ELR (cell line): ENCODE results near the gene BPHL.
"Not testable (repeated sequence)": the region's sequence is repeated elsewhere in the genome, so short reads cannot be mapped to it uniquely, and the experiment has no call there.

ENCODE experiments used
- DNase-seq: peaks from one replicate; pipeline ENCODE4 v3.0.0-alpha.2; 2015; ENCODE audit warnings: low read depth

BPHL gene

DNA sequence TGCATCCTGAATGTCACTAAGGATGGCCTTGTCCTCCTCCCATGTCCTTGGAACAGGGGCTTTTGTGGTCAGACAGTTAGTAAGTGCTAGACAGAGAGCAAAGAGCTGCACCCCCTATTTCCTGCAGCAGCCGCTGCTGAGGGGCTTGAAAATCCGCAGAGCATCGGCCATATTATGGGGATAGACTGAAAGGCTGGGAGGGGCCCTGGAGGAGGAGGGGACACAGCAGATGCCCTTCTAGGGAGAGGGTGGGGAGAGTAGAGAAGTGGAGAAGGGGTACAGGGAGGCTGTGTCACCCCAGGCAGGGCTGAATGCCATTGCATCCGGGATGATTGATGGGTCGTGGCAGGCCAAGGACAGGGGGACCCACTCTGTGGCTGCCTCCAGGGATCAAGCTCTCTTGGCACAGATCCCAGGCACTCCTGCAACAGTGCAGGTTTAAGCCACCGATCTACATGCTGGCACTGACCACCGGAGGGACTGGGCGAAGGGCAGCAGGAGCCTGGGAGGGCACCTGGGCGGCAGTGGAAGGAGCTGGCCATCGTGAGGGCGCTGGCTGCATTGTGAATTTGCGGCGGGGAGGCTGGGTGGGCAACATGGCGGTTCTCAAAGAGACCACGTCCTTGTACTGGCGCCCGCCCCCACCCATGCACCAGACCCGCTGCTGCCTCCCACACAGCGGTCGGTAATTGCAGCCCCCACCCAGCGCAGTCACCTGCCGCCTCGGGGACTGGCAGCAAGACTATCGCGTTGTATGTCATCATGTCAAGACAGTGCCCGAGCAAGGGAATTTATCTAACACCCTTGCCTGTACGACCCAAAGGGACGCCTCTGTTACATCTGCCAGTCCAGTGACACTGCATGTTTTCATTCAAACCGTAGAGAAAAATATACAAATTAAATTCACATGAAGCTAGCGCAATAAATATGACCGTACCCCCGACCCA lies 37.9 kb downstream of the BPHL start:
- peak; percentile 37 for DNase-seq

DNA sequence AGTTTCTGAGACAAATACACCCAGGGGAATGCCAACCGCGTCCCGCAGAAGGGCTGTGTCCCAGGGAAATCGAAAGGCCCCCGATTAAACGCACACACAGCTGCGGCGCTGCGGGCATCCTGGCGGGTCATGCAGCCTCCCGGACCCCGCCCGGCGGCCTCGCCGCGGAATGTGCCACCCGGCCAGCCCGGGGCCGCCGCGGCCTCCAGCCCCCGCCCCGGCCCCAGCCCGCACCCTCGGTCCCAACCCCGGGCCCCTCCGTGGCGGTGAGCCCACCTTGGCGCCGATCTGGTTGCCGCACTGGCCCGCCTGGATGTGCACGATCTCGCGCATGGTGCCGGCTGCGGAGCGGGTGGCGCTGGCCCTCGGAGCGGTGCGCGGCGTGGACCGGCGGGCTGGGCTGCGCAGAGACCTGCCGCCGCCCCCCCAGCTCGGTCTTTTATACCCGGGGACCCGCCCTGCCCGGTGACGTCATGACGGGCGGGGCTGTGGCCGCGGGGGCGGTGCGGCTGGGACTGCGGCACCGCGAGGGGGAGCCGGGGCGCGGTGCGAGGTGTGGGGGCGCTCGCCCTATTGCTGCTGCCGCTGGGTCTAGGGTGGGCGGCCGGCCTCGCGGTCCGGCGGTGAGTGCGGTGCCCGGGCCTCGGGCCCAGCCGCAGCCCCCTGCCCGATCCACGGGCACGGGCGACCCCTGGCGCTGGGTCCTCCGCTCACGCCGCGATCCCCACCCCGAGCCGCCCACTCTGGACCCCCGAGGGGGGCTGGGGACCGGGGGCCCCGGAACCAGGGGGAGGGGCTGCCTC lies 38.8 kb downstream of the BPHL start, which contains the start of gene TUBB2A:
Gene TUBB2A (minus strand): TSS at position 414 of the 803 bp plus-strand sequence. CDS start 81 bp downstream, at position 333.
- peak; percentile 88 for DNase-seq

DNA sequence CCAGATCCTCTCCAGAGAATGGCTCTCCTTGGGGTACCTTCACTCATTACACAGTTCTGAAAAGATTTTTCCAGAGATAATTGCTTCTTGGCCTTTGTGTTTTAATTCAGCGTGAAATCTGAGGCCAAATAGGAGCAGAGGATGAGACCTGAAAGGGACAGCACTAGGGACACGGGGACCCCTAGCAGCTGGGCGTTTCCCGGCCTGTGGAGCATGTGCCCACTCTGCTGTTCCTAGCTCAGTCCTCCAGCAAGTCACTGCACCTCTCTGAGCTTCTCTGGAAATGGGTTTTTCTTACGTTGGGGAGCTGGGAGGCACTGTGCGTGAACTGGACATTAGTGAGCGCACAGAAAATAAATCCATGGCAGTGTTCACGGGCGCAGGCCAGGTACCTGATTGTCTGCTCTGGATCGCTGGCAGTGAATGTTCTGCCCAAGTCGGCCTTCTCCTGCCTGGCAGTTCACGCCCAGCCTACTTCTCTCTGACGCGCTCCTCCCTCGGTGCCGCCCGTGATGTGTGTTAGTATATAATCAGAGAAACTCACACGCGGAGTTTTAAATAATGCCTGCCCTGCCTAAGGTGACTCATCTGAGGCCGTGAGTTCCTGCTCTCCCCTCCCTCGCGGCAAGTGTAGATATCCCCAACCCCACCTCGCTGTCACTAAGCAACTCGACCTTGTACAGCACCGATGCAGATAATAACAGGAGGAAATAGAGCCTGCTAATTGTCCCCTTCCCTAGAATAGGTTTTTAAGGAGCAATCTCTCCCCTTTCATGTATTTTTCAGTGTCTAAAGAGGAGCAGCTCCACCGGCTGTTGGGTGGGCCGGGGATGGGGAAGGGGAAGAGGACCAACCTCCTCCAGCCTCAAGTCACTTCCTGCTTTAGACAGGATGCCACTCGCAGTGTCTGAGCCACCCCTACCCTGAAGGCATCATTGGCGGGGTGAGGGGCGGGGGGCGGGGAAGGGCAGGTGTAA lies 41.6 kb downstream of the BPHL start:
- DNase-seq = no peak

DNA sequence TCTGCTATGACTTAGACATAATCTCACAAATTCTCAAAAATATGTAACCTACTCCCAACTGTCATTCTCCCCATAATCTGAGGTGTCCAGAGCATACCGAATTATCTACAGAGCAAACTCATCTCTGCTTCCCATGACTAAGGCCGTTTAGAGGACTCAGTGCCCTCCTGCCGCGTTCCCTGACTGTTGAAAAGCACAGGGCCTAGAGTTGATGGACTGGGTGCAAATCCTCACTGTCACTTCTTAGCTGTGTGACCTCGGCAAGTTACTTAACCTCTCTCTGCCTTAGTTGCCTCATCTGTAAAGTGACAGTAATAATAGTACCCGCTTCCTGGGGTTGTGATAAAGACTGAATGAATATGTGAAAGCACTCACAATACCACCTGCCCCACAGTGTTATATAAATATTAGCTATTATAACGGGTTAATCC lies 43.6 kb downstream of the BPHL start:
- DNase-seq = peak; percentile 56

DNA sequence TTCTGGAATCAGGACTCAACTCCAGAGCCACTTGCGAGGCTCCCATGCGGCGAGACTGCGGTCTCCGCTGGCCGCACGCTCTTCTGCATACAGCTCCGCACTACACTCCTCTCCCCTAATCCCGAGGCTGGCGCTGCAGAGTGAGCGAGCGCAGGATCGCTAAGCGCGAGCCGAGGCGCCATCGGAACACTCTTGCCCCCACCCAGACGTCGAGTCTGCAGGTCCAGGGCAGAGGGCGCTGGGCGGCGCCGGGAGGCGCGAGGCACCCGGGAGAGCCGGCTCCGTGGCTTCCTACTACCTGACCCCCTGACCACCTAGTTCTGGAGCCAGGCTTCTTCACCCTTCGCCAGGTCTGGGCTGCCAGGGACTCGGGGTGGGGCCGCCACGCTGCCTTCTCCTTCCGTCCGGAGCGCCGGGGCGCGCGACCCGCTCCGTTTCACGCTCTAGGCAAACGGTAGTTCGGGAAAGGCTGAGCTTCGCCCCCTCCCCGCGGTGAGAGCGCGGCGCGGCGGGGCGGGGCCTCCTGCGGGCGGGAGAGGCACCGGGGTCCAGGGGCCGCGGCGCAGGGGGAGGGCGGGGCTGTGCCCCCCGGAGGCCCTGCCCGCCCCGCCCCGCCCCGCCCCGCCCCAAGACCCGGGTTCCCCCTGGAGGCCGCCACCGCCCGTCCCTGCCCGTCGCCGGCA lies 44.2 kb downstream of the BPHL start:
- DNase-seq = peak; percentile 83

GRCh38 chr6:3163248-3163594 lies 44.7 kb downstream of the BPHL start:
- DNase-seq = no peak

- DNase-seq = no peak
Measured at GRCh38 chr6:3164388-3164787, 45.9 kb downstream of the BPHL start.

DNA sequence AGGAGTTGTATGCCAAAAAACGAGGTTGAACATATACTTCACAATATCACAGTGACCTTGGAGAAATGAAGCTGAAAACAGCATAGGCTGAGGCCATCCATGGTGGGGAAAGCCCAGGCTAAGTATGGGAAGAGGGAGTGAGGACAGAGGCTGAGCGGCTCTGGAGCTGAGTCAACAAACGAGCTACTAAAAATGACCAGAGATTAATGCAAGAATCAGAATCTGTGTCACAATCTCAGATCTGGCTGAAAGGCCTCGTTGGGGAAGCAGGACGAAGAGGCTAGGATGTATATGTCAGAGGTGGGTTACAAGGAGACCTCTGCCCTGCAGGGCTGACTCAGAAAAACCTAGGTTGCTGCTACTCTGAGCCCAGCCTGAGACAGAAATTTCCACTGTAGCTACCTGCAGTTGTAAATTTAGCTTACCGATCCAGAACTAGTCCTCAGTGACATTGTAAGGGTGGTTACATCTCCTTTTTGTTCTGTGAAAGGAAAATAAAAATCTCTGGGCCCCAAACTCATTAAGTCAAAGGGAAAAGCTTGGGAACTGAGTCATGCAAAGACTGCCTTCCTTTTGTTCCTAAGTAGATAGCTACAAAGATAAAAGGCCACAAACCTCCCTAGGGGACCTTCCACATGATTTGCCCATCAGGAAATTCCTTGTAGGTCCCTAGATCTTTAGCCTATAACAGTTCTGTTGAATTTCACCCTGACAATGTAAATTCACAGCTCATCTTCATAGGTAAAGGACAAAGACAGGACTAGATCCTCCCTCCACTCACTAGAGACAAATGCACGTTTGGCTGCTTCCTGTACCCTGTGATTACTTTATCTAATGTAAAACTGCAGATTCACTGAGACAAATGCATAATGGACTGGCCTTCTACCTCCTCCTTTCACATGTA lies 47.4 kb downstream of the BPHL start:
- peak; percentile 73 for DNase-seq

GRCh38 chr6:3166535-3167225 lies 48.2 kb downstream of the BPHL start:
- DNase-seq = not testable (repeated sequence)

GRCh38 chr6:3168046-3168445 lies 49.5 kb downstream of the BPHL start:
- DNase-seq = not testable (repeated sequence)

- not testable (repeated sequence) for DNase-seq
Measured at GRCh38 chr6:3170676-3171075, 52.2 kb downstream of the BPHL start.

- not testable (repeated sequence) for DNase-seq
Measured at GRCh38 chr6:3171313-3172175, 53.0 kb downstream of the BPHL start.

GRCh38 chr6:3172789-3173188 lies 54.3 kb downstream of the BPHL start:
- not testable (repeated sequence) for DNase-seq

DNA sequence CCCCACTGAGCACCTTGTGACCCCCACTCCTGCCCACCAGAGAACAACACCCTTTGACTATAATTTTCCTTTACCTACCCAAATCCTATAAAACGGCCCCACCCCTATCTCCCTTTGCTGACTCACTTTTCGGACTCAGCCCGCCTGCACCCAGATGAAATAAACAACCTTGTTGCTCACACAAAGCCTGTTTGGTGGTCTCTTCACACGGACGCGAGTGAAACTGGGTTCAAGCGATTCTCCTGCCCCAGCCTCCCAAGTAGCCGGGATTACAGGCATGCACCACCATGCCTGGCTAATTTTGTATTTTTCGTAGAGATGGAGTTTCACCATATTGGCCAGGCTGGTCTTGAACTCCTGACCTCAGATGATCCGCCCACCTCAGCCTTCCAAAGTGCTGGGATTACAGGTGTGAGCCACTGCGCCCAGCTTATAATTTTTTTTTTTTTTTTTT lies 55.2 kb downstream of the BPHL start:
- not testable (repeated sequence) for DNase-seq

GRCh38 chr6:3175715-3176402 lies 57.3 kb downstream of the BPHL start:
- no peak for DNase-seq

GRCh38 chr6:3176562-3177355 lies 58.2 kb downstream of the BPHL start:
- peak; percentile 90 for DNase-seq

DNA sequence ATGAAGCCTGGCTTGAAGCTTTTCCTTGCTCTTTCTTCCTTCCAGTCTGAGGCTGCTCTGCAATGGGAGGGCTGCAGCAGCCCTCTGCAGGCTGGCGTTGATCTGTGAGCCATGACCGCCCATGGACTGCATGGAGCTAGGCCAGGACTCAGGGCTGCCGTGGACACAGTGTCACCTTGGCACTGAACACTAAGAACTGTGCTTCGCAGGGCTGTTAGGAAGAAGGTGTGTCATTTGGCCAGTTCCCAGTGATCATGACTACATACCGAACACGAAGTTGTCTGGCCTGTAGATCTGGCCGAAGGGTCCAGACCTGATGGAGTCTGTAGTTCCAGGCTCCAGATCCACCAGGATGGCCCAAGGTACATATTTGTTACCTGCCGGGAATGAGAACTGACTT lies 60.2 kb downstream of the BPHL start:
- not testable (repeated sequence) for DNase-seq
